Femur (tissue), 1 donor: ENCODE data around the gene ARHGAP15.
A peak's percentile ranks its signal among the peaks of the same experiment; 100 is the strongest.

Experiments used
- DNase-seq: peaks from one replicate; pipeline ENCODE4 v3.0.0-alpha.2; 2017

Gene ARHGAP15

DNA sequence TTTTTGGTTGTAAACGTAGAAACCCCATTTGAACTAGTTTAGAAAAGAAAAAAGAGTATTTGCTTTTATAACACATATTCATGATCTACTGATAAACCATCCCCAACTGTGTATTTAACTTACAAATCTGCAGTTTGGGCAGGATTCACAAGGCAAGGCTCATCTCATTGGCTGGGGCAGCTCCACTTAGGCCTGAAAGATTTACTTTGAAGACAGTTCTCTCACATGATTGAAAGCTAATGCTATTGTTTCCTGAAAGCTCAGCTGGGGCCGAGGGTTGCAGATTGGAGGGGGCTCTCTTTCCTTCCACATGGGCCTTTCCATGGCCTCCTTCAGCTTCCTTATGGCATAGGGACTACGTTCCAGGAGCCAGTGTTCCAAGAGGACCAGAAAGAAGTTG is 47.4 kb downstream of the ARHGAP15 start:
- DNase-seq = no peak

DNA sequence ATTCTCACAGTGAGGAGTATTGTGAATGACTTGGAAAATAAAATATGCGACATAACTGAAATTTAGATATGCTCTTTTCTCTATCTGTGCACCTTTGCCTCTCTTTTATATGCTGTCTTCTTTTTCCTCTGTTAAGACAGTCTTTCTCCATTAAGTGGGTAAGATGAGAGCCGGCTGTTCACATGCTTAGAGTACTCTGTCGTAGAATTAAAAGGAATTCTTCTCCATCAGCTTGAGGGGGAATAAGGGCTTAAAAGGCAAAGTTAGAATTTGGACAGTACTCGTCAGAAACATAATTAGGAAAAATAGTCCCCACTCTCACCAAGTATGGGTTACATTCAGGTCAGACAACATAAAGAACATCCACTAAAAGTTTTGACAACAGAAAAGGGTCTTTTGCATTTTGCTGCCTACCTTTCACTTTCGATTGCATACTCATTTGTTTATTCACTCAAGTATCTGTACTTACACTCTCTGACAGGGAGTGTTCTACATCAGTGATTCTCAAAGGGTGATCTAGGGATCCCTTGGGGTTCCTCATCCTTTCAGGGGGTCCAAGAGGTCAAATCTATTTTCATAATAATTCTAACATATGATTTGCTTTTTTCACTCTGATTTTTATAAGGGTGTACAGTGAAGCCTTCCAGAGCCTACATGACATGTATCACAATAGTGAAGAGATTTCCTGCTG is 48.0 kb downstream of the ARHGAP15 start:
- no peak for DNase-seq

DNA sequence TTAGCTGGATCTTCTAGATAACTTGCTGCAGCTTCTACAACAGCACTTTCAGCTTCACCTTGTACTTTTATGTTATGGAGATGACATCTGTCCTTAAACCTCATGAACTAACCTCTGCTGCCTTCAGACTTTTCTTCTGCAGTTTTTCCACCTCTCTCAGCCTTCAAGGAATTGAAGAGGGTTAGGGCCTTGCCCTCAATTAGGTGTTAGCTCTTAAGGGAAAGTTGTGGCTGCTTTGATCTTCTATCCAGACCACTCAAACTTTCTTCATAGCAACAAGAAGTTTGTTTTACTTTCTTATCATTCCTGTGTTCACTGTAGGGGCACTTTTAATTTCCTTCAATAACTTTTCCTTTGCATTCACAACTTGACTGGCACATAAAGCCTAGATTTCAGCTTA is 52.3 kb downstream of the ARHGAP15 start:
- DNase-seq = no peak

DNA sequence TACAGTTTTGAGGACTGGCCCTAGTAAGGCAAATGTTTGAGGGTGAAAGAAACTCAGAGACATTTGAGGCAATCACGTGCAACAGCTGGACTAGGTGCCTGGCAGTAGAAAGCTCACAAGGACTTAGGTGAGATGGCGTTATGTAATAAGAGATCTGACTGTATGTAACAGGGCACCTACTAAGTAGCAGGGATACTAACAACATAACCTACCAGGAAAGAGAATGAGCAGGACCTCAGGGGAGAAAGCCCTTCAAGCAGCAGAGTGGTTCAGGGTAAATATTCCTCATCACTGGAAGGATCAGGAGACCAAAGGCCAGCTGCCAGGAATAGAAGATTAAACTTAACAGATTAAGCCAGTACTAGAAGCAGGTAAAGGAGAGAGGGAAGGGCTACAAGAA is 53.4 kb downstream of the ARHGAP15 start:
- DNase-seq = no peak

DNA sequence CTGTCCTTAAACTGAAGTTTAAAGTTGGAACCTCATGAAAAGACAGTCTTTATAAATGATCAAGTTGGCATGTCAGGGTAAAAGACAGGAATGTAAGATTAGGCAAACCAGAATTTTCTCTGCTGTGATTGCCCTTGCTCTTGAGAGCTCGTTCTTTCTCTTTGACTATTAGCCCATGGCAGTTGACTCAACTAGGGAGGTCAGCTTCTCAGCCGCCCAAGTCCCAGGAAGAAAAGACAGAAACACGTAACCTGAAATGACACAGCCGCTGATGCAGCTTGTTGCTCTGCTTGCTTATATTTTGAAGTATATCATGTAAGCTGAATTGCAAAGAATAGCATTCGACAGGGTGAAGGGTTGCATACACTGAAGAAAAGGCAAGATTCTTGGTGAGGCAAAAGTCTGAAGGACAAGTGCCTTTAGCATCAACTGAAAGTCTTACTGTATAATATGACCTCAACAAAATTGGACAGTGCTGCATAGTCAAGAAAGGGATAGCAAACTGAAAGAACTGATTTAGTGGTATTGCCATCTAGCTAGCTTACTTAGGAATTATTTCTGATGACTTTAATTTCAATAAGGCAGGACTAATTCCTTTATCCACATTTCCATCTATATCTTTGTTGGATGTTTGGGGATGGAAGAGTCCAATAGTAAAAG is 54.7 kb downstream of the ARHGAP15 start:
- DNase-seq = no peak

DNA sequence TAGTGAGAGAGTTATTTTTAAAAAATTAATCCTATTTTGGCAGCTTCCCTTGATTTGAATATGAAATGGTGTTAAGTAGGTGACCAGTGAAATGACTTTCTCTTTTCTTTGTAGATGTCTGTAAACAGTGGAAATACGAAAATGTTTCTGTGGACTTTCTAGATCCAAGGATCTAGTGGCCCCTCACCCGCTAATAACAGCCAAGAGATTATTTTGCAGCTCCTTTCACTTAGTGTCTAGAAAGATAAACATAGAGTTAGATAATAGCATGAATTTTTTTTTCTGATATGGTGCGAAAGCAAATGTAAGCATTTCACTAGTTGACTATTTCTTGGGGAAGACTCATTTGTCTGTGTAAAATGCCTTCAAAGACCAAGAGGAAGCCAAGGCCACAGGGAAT is 57.7 kb downstream of the ARHGAP15 start:
- DNase-seq = no peak

DNA sequence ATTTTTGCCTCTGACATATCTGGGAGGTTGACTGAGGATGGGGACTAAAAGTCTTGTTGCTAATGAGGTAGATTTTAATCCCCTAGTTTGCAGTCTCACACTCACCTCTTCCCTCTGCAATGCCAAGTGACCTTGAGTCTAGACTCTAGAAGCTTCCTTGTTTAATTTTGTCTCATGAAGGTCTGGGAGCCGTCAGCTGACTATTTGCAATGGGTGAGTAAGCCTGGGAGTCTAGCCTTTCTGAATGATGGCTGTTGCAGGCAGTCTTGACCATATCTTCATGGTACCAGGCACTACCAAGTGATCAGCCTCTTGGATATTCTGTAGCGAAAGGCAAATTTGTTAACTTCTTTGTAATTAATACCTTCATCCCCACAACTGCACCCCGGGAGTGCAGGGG is 61.2 kb downstream of the ARHGAP15 start:
- DNase-seq = no peak

DNA sequence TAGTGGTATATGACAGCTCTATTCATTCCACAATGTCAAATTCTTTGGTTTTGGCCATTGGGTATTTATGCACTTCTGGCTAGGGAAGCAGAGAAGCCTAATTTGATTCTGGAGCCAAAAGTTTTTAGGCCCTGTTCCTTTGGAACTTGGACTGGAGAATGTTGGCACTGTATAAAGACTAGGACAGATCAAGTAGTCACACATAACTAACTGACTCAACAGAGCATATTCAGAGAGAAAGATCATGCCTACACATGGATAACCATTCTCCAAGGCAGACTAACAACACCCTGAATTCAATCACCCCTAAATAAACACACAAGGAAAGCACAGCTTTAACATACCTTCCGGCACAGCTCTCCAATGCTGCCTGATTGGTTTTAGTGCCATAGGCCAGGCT is 62.9 kb downstream of the ARHGAP15 start:
- DNase-seq = no peak

DNA sequence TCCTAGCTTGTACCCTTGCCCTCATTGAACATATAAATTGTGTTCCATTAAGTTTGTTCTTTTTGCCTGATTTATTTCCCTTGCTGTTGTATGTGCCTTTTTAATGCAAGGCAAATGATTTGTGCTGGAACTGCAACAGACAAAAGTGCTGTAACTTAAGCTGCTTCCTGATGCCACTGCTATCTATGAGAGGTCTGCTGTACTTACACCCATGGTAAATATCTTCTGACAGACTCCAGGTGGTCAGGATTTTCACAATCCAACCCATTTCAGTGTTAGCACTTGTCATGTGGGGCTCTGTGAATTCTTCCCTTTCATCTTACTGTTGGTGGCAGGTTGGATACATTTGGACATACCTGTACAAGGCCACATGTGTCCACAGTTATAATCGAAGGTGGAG is 63.5 kb downstream of the ARHGAP15 start:
- DNase-seq = no peak

DNA sequence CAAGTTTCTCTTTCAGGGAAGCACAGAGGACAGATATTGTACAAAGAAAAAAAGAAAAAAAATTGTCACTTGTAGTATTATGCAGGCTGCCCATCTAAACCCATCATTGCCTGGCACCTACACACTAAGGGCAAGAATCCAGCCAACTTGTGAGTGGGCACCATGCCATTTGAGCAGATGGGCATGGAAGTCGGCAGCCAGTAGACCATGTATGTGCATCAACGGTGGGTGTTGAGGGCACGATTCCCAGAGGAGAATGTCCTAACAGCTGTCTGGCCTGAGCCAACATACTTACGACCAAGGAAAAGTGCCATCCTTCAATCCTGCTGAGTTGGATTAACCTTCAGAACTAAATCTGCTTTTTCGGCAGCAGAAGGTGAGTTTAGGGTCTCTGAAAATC is 63.9 kb downstream of the ARHGAP15 start:
- DNase-seq = peak; percentile 62

DNA sequence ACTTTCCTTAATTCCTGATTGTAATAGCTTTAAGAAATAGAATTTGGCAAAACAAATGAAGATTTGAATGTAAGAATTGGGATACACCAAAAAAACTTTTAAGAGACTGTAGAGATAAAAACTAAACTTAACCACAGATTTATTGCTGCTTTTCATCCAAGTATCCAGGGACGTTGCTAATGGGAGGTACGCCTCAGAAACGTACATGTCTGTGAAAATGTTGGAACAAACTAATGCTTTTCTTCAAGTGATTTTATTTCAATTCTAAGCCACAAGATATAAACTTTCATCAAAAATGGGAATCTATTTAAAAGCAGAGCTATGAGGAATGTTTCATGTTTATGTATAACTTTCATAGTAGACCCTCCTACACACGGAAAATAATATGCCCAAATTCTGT is 66.3 kb downstream of the ARHGAP15 start:
- DNase-seq = no peak

DNA sequence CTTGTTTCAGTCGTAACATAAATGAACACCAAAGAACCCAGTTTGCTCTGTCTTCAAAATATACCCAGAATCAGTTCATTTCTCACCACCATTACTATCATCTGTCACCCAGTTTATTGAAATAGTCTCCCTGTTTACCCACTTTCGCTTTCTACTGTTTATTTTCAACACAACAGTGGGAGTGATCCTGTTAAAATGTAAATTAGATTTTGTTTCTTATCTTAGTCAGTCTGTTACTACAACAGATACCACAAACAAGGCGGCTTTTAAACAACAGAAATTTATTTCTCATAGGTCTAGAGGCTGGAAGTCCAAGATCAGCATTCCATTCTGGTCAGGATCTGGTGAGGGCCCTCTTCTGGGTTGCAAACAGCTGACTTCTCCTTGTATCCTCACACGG is 74.8 kb downstream of the ARHGAP15 start:
- no peak for DNase-seq

DNA sequence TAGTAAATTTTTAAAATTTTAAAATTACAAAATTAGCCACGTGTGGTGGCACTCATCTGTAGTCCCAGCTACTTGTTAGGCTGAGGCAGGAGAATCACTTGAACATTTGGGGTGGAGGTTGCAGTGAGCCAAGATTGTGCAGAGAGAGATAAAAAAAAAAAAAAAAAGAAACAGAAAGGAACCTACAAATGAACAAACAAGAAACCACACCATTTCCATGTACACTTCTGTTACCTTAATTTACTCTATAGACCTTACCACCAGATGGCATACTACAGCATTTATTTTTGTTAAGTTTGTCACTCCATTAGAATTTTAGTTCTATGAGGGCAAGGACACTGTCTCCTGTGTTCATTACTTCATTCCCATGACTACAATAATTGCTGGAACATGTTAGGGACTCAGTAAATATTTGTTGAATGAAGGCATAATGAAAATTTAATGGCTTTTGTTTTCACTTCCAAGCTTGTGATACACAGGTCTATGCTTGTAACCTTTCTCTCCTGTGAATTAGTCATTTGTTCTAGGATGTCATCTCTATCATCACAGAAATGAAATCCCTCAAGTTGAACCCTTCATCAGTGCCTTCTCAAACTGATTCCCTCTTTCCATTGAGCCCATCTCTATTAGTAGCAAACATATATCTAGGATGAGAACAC is 76.0 kb downstream of the ARHGAP15 start:
- DNase-seq = no peak

DNA sequence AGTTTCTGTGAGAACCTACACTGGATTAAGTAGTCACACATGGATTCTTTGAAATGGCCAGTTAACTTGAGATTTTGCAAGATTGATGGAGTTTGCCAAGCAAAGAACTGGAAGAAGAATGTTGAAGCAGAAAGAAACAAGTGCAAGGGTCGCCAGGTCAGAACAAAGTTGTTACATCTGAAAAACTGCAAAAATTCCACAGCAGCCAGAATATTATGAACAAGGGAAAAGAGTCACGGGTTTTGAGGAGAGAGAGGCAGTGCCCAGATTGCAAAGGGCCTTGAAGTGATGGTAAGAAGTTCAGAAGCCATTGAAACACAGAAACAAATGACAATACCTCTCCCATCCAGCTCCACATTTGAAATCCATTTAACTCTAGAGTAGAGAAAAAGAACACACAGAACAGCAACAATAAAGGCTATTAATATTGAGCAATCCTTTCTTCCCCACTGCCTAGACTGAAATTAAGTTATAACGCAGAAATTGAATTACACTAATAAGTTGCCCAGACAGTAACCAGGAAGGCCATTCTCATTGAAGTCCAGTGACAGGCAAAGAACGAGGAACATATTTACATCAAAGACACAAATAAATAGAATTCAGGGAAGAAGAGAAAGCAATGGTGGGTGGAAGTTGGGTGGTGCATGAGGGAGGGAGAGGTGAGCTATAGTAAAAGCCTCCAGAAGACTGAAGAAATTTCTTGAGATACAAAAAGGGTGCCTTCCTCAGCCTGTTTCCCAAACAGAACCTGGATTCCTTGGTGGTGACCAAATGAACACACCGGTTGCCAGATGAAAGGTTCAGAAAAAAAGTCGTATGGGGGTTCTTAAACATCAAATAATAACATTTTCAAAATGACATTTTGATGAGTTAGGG is 80.6 kb downstream of the ARHGAP15 start:
- DNase-seq = no peak

DNA sequence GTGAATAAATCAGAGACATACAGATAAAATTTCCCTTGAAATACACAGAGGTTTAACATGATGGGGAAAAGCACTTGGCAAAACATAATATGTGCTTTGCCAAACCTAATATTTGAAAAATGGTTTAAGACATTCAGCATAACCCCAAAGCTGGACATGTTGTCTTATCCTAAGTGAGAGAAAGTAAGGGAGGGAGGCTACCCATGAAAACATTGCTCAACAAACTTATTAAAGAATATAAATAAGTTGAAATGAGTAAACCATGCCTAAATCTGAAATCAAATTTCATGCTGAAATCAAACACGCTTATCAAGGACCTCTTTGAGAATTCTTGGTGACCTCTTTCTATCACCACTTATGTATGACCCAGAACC is 81.2 kb downstream of the ARHGAP15 start:
- no peak for DNase-seq

DNA sequence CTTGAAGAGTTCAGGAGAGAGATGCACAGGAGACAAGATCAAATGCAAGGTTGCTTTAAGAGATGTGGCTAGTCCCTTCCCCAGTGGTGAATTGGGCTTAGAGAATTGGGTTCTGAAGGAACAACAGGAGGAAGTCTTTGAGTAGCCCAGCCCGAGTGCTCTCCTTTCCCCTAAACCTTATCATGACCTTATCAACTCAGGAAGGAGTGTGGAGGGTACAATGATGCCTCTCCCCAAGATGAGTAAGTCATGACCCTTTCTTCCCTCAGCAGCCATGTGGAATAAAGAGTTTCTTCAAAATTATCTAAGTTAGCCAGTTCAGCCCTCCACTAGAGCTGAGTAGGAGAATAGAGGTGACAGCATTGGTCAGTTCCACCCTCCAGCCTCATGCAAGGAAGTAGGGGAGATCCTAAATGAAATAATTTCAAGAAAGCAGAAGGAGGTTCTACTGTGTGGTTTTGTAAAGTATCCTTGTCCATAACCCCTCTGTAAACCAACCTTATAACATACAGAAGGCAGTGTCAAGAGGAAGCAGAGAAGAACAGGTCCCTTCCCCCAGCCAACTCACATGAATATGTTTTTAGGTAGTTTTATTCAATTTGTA is 88.4 kb downstream of the ARHGAP15 start:
- no peak for DNase-seq

DNA sequence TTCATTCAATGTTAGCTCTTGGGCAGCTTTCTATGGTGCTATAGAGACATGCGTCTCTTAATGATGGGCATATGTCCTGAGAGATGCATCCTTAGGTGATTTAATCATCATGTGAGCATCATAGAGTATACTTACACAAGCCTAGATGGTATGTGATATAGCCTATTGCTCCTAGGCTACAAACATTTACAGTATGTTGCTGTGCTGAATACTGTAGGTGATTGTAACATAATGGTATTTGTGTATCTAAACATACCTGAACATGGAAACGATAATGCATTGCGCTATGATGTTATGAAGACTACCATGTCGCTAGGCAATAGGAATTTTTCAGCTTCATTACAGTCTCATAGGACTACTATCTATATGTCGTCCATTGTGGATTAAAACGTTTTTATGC is 89.4 kb downstream of the ARHGAP15 start:
- no peak for DNase-seq

DNA sequence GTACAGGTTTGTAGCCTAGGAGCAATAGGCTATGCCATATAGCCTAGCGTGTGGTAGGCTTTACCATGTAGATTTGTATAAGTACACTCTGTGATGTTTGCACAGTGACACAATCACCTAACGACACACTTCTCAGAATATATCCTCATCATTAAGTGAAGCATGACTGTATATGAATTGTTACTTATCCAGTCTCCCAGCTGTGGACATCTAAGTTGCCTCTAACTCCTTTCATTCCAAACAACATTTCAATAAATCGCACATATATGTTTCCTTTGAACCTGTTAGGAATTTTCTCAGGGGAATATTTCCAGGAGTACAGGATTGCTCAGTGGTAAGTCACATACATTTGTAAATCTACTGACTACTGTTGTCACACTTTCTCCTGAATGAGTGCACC is 90.0 kb downstream of the ARHGAP15 start:
- no peak for DNase-seq

DNA sequence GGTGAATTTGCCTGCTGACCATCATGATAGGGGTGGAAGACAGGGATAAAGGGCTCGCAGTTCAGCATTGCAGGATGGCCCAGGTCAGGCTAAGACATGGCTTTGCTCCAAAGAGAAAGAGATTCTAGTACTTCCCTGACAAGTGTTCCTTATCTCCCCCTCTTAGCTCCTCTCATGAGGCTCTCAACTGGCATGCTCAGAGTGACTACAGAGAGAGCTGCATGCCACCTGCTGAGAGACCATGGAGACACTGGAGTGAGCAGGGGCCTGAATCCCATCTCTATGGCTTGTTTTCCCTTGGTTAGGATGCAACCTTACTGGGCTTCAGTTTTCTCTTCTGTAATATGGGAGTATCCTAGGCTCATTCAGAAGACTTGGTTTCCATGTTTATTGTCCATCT is 94.3 kb downstream of the ARHGAP15 start:
- no peak for DNase-seq

DNA sequence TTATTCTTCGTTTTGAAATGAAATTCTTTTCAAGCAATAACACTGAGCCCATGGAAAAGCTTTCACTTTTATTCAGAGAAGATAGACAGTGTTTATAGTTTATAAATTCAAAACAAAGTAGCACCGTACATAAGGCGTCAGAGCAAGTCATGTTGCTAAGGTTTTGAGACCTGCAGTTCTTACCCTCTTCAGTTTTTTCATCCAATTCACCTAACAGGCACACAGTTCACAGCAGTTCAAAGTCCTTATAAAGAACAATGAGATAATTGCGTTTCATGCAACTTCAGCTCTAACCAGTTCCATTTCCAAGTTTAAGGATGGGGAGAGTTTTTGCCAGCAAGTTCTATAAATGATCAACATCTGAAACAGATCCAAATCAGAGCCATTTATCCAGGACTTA is 96.7 kb downstream of the ARHGAP15 start:
- DNase-seq = no peak

DNA sequence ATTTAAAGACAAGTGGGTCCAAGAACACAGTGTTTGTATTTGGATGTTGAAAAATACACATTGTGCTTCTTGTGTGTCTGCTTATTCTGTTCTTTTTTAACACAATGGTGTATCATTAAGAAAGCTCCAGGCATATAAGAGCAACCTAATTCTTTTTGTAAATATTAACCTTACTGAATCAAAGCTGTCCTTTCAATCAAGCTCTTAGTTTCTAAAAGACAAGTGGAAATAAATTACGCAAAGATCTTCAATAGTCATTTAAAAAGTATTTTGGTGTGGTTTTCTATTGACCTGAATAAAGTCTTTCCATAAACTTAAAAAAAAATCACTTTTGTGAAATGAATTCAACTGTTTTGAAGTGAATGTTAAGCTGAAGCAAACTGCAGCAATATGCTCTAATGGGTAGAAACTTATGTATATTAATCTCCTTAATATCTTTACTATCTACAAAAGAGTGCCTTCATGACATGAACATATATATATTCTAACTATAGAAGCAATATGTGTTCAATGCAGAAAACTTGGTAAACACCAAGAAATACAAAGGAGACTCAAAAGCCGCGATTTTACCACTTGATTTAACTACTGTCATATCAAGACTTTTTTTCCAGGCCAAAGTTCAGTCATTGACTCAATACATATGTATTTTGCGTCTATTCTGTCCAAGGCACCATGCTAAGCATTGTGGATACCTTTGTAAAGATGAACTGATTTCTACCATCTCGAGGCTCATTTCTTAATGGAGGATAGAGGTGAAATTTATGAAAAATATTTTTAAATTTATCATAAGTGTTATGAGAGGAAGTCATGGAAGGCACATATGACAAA is 97.7 kb downstream of the ARHGAP15 start:
- DNase-seq = no peak

DNA sequence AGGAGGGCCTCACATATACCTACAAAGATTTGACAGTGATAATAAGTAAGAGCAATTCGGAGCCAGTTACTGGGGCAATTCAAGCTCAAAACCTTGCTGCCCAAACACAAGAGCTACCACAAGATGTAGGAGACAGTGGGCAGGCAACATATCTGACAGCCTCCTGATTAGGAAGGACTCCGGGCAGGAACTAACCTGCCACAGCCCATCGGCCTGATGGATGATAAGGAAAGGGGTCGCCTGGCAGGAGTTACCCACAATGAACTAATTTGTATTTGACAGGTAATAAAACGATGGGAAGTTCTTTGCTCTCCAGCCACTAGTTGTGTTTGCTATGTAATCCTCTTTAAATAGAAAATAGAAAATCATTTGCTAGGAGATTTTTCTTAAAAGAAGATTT is 100.2 kb downstream of the ARHGAP15 start:
- no peak for DNase-seq
